HCT116 (cell line): ENCODE measurements around the gene DDRGK1. TPM values are rescaled to one million over a fixed set of nuclear protein-coding genes. Genes with fewer than 3 reads are reported as not detected.

Experiments
- ATAC-seq: fragments of 200-7000 bp; cut with Tn5 transposase; 2 replicates; pipeline ENCODE4 v1.9.1; 2020; ENCODE audit warnings: mild to moderate bottlenecking, moderate library complexity
- BruUV-seq: library from RNA; stranded (reverse); fragments of 400-500 nt; replicated peaks from 2 replicates; lab custom pipeline; 2021; lab: Mats Ljungman, UMichigan
- CTCF ChIA-PET: fragments of 300-600 bp; sonication (Branson Sonifier 250); formaldehyde crosslinking; loops from one replicate; lab custom pipeline; 2021; ENCODE audit warnings: antibody characterized with exemption; lab: Charles Lee
- POLR2A ChIA-PET: fragments of 300-600, 350-600 bp; sonication (Branson Sonifier 250); formaldehyde crosslinking; loops from one replicate; lab custom pipeline; 2021; ENCODE audit warnings: antibody characterized with exemption; lab: Charles Lee
- RAD21 ChIA-PET, 2 experiments: fragments of 300-600 bp; sonication (Branson Sonifier 250); formaldehyde crosslinking; loops; one replicate each; lab custom pipeline; 2023; ENCODE audit warnings: low total read pairs in 2 of 2; ENCODE audit not compliant: uncharacterized antibody in 2 of 2, unreplicated experiment in 2 of 2, low non-redundant PET in 1 of 2; lab: Charles Lee
- DNase-seq: peaks from one replicate; pipeline ENCODE4 v3.0.0-alpha.2; 2010; ENCODE audit warnings: low read depth, low spot score
- H2AFZ ChIP-seq: fragments of 200-600 bp; shearing (Covaris generic), sonication (generic); 2 replicates; pipeline ENCODE4 v1.6.1; 2017; ENCODE audit warnings: low read depth, mixed run types, mixed read lengths, antibody characterized with exemption, low read length; ENCODE audit not compliant: poor library complexity, severe bottlenecking
- H3K27ac ChIP-seq: 2 replicates; pipeline ENCODE4 v1.5.1; 2012; ENCODE audit warnings: low read depth, low read length
- H3K27me3 ChIP-seq: fragments of 200-600 bp; sonication (generic); 2 replicates; pipeline ENCODE4 v1.6.1; 2016; ENCODE audit warnings: mixed run types, low read length, mixed read lengths; ENCODE audit not compliant: insufficient read depth
- H3K36me3 ChIP-seq, 2 experiments: fragments of 200-500 bp in 1 of 2; fragments of 200-600 bp in 1 of 2; sonication (Bioruptor generic) in 1 of 2; sonication (generic) in 1 of 2; 2 replicates each; pipeline versions ENCODE4 v1.5.1 to v1.6.1; 2014 to 2016; ENCODE audit warnings: low read length in 2 of 2, inconsistent platforms in 1 of 2, mixed read lengths in 1 of 2, mixed run types in 1 of 2; ENCODE audit not compliant: insufficient read depth in 2 of 2, control insufficient read depth in 1 of 2
- H3K4me1 ChIP-seq, 2 experiments: fragments of 200-600 bp in 1 of 2; sonication (generic) in 1 of 2; 2 replicates each; pipeline versions ENCODE4 v1.5.1 to v1.6.1; 2012 to 2017; ENCODE audit warnings: low read length in 2 of 2, inconsistent platforms in 1 of 2, mild to moderate bottlenecking in 1 of 2, mixed read lengths in 1 of 2, mixed run types in 1 of 2, moderate library complexity in 1 of 2; ENCODE audit not compliant: insufficient read depth in 2 of 2, control insufficient read depth in 1 of 2
- H3K4me2 ChIP-seq: fragments of 200-600 bp; sonication (generic); 2 replicates; pipeline ENCODE4 v1.6.1; 2017; ENCODE audit warnings: mixed run types, low read length, mixed read lengths
- H3K4me3 ChIP-seq, 2 experiments: fragments of 200-600 bp in 1 of 2; sonication (generic) in 1 of 2; replicated peaks in 1 of 2; 2 replicates each; pipeline ENCODE4 v1.5.1; 2011 to 2016; ENCODE audit warnings: low read length in 2 of 2, control low read depth in 1 of 2, low read depth in 1 of 2, mild to moderate bottlenecking in 1 of 2, mixed read lengths in 1 of 2, mixed run types in 1 of 2
- H3K79me2 ChIP-seq: fragments of 200-600 bp; sonication (generic); 2 replicates; pipeline ENCODE4 v1.6.1; 2017; ENCODE audit warnings: mild to moderate bottlenecking, mixed run types, low read length, moderate library complexity, mixed read lengths; ENCODE audit not compliant: insufficient read depth
- H3K9ac ChIP-seq: fragments of 200-600 bp; sonication (generic); 2 replicates; pipeline ENCODE4 v1.6.1; 2016; ENCODE audit warnings: low read length, mixed read lengths
- H3K9me2 ChIP-seq: fragments of 200-600 bp; sonication (generic), shearing (Covaris generic); 2 replicates; pipeline ENCODE4 v1.6.1; 2017; ENCODE audit warnings: mixed run types, mild to moderate bottlenecking, moderate library complexity; ENCODE audit not compliant: insufficient read depth
- H3K9me3 ChIP-seq, 2 experiments: fragments of 200-500 bp in 1 of 2; fragments of 200-600 bp in 1 of 2; sonication (Bioruptor generic) in 1 of 2; sonication (generic) in 1 of 2; 2 replicates each; pipeline ENCODE4 v1.6.1; 2014 to 2017; ENCODE audit warnings: low read length in 2 of 2, mixed read lengths in 2 of 2, inconsistent platforms in 1 of 2, low read depth in 1 of 2, mild to moderate bottlenecking in 1 of 2, mixed run types in 1 of 2, moderate library complexity in 1 of 2; ENCODE audit not compliant: control insufficient read depth in 1 of 2, insufficient read depth in 1 of 2
- H4K20me1 ChIP-seq: fragments of 200-600 bp; sonication (generic), shearing (Covaris generic); 2 replicates; pipeline ENCODE4 v1.6.1; 2017; ENCODE audit warnings: mixed run types, mild to moderate bottlenecking, moderate library complexity; ENCODE audit not compliant: insufficient read depth
- ATF3 ChIP-seq: IDR thresholded peaks from 2 replicates; pipeline ENCODE4 v1.6.1; 2012
- CEBPB ChIP-seq: IDR thresholded peaks from 2 replicates; pipeline ENCODE4 v1.6.1; 2012; ENCODE audit warnings: low read depth
- EZH2 ChIP-seq: fragments of 200-600 bp; sonication (generic); IDR thresholded peaks from 2 replicates; pipeline ENCODE4 v1.6.1; 2017; ENCODE audit warnings: antibody characterized with exemption, mixed run types
- SP1 ChIP-seq: IDR thresholded peaks from 2 replicates; pipeline ENCODE4 v1.6.1; 2012; ENCODE audit warnings: low read depth
- TCF7L2 ChIP-seq: IDR thresholded peaks from 2 replicates; pipeline ENCODE4 v1.7.0; 2011; ENCODE audit warnings: borderline replicate concordance, inconsistent platforms; ENCODE audit not compliant: insufficient read depth, insufficient read length; ENCODE audit errors: extremely low read depth
- ZBTB33 ChIP-seq: IDR thresholded peaks from 2 replicates; pipeline ENCODE4 v1.6.1; 2011; ENCODE audit warnings: mild to moderate bottlenecking, low read length, moderate library complexity; ENCODE audit not compliant: insufficient replicate concordance; ENCODE audit errors: extremely low read depth
- intact Hi-C: fragments of 100-400 bp; cut with micrococcal nuclease; formaldehyde crosslinking; loops from 2 replicates; pipeline ENCODE4 v1.10.0; 2022
- total RNA-seq: library from RNA; stranded (reverse); gene quantifications from one replicate; pipeline ENCODE4 v1.2.1, GENCODE V29; 2021; ENCODE audit not compliant: unreplicated experiment

The DDRGK1 gene
- total RNA-seq, 1 experiment from 2014 or later = 45.8 TPM

- ATAC-seq (no peak), DNase-seq (no peak)
- H3K36me3 ChIP-seq = peaks cover 18 to 21% of the 10 kb centered on the region in 2 experiments; a peak in 3 of 4 replicates
- H3K9ac ChIP-seq = no peak overlapping the region
- H2AFZ ChIP-seq = no peak overlapping the region
- BruUV-seq = no TSS peak
- intact Hi-C loops = no loop called here
- ChIA-PET CTCF (no interaction called here), POLR2A (no interaction called here), RAD21 (no interaction called here)
- H3K9me3 ChIP-seq = no peaks in the 10 kb centered on the region
- no peak overlapping the region for H3K4me2 ChIP-seq
- no peak overlapping the region for H3K4me3 ChIP-seq
- H3K4me1 ChIP-seq = peaks cover 0 to 7% of the 10 kb centered on the region in 2 experiments; a peak in 2 of 4 replicates
- H3K79me2 ChIP-seq = peaks cover 99% of the 10 kb centered on the region
- no peaks in the 10 kb centered on the region for H3K27me3 ChIP-seq
- TF ChIP-seq TCF7L2 = no peak
- H4K20me1 ChIP-seq = peaks cover 12% of the 10 kb centered on the region; the same call in 1 of the 2 replicates
- H3K27ac ChIP-seq = no peak overlapping the region
- H3K9me2 ChIP-seq = no peaks in the 10 kb centered on the region
These were observed 53.6 kb downstream of the DDRGK1 start for GRCh38 chr20:3150908-3151307.

GRCh38 chr20:3146732-3147341 lies 57.6 kb downstream of the DDRGK1 start:
- RAD21 ChIA-PET = no interaction called here
- Histone ChIP-seq H3K9me2 (no peaks in the 10 kb centered on the region), H3K9me3 (no peaks in the 10 kb centered on the region)
- no peak for DNase-seq
- TF ChIP-seq ATF3 (no peak), CEBPB (no peak), ZBTB33 (no peak), SP1 (no peak), EZH2 (no peak)
- TF ChIP-seq, all 23 proteins: peak for 0
- H4K20me1 ChIP-seq = no peaks in the 10 kb centered on the region
- no peak overlapping the region for H2AFZ ChIP-seq
- BruUV-seq = no TSS peak
- H3K4me2 ChIP-seq = no peak overlapping the region
- no peak for ATAC-seq
- no peak overlapping the region for H3K27ac ChIP-seq
- H3K4me3 ChIP-seq = no peak overlapping the region
- intact Hi-C loops = no loop called here
- no peaks in the 10 kb centered on the region for H3K4me1 ChIP-seq
- peaks cover 90% of the 10 kb centered on the region for H3K79me2 ChIP-seq
- POLR2A ChIA-PET = no interaction called here
- CTCF ChIA-PET = no interaction called here
- H3K36me3 ChIP-seq = peaks cover 13% of the 10 kb centered on the region in 2 experiments; a peak in 3 of 4 replicates
- no peaks in the 10 kb centered on the region for H3K27me3 ChIP-seq
- no peak overlapping the region for H3K9ac ChIP-seq
